MM.1S (cell line): ENCODE results near the gene PEX14.
A peak's percentile ranks its signal among the peaks of the same experiment; 100 is the strongest.

Experiments used
- DNase-seq: peaks from one replicate; pipeline ENCODE4 v3.0.0-alpha.2; 2015
- H2AFZ ChIP-seq: fragments of 300-600 bp; sonication (generic); 2 replicates; pipeline ENCODE4 v1.6.0; 2016; ENCODE audit warnings: antibody characterized with exemption, low read length
- H3F3A ChIP-seq: fragments of 300-600 bp; sonication (generic); 2 replicates; pipeline ENCODE4 v1.6.1; 2016; ENCODE audit warnings: mild to moderate bottlenecking, antibody characterized with exemption, low read length, moderate library complexity, mixed read lengths; ENCODE audit not compliant: insufficient read depth
- H3K27ac ChIP-seq: fragments of 300-600 bp; sonication (generic); 2 replicates; pipeline ENCODE4 v1.5.1; 2016; ENCODE audit warnings: mild to moderate bottlenecking, low read length
- H3K27me3 ChIP-seq: fragments of 300-600 bp; sonication (generic); replicated peaks from 2 replicates; pipeline ENCODE4 v1.6.0; 2016; ENCODE audit warnings: low read length; ENCODE audit not compliant: insufficient read depth
- H3K36me3 ChIP-seq: fragments of 300-600 bp; sonication (generic); replicated peaks from 2 replicates; pipeline ENCODE4 v1.6.1; 2016; ENCODE audit warnings: mild to moderate bottlenecking, low read length, mixed read lengths; ENCODE audit not compliant: insufficient read depth
- H3K4me1 ChIP-seq: fragments of 300-600 bp; sonication (generic); 2 replicates; pipeline ENCODE4 v1.6.1; 2016; ENCODE audit warnings: low read length, mixed read lengths
- H3K4me2 ChIP-seq: fragments of 300-600 bp; sonication (generic); 2 replicates; pipeline ENCODE4 v1.6.0; 2016; ENCODE audit warnings: low read depth, low read length
- H3K4me3 ChIP-seq: fragments of 300-600 bp; sonication (generic); 2 replicates; pipeline ENCODE4 v1.5.1; 2016; ENCODE audit warnings: low read length, mixed read lengths
- H3K79me2 ChIP-seq: fragments of 300-600 bp; sonication (generic); 2 replicates; pipeline ENCODE4 v1.6.1; 2016; ENCODE audit warnings: mixed run types, low read length, mixed read lengths
- H3K9ac ChIP-seq: fragments of 300-600 bp; sonication (generic); 2 replicates; pipeline ENCODE4 v1.6.1; 2016; ENCODE audit warnings: low read length, mixed read lengths
- H3K9me2 ChIP-seq: fragments of 300-600 bp; sonication (generic); replicated peaks from 2 replicates; pipeline ENCODE4 v1.6.1; 2016; ENCODE audit warnings: mild to moderate bottlenecking, low read length, mixed read lengths; ENCODE audit not compliant: insufficient read depth
- H3K9me3 ChIP-seq: fragments of 300-600 bp; sonication (generic); replicated peaks from 2 replicates; pipeline ENCODE4 v1.6.1; 2016; ENCODE audit warnings: mild to moderate bottlenecking, low read length, mixed read lengths; ENCODE audit not compliant: insufficient read depth
- H4K20me1 ChIP-seq: fragments of 300-600 bp; sonication (generic); 2 replicates; pipeline ENCODE4 v1.6.1; 2016; ENCODE audit warnings: mild to moderate bottlenecking, low read length, moderate library complexity, mixed read lengths; ENCODE audit not compliant: insufficient read depth
- CTCF ChIP-seq: fragments of 300-600 bp; sonication (generic); IDR thresholded peaks from 2 replicates; pipeline ENCODE4 v1.5.1; 2016; ENCODE audit warnings: antibody characterized with exemption, low read length, mixed read lengths
- EZH2 ChIP-seq: fragments of 300-600 bp; sonication (generic); optimal IDR thresholded peaks from 2 replicates; pipeline ENCODE3; 2017; ENCODE audit warnings: low read depth, mild to moderate bottlenecking, antibody characterized with exemption, low read length, mixed read lengths
- EZH2phosphoT487 ChIP-seq: fragments of 300-600 bp; sonication (generic); IDR thresholded peaks from 2 replicates; pipeline ENCODE4 v1.6.1; 2018; ENCODE audit warnings: antibody characterized with exemption, low read length

The PEX14 gene

DNA sequence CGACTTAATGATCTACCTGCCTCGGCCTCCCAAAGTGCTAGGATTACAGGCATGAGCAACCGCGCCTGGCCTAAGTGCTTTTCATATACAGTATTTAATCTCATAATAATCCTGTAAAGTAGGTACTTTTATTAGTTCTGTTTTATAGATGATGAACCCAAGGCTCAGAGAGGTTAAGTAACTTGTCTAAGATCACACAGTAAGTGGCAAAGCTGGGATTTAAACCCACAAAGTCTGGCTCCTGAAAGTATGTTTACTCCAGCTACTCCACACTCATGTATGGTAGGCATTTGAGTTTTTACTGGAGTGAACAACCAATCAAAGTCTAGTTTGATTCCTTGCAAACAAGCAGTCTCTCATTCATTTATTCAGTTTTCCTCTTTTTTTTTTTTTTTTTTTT, 4.7 kb upstream of the PEX14 start:
- peaks cover 8% of the 10 kb centered on the region; the same call in 1 of the 2 replicates for H3K4me1 ChIP-seq
- DNase-seq: no peak
- TF ChIP-seq EZH2 (no peak), CTCF (no peak), EZH2phosphoT487 (no peak)
- no peak overlapping the region for H3K4me2 ChIP-seq
- H3K9me3 ChIP-seq: no peaks in the 10 kb centered on the region
- no peak overlapping the region for H3K4me3 ChIP-seq
- H3K27me3 ChIP-seq: no peaks in the 10 kb centered on the region
- peaks cover 13% of the 10 kb centered on the region for H3F3A ChIP-seq
- no peak overlapping the region for H3K27ac ChIP-seq
- H3K9me2 ChIP-seq: no peaks in the 10 kb centered on the region
- no peaks in the 10 kb centered on the region for H4K20me1 ChIP-seq
- H3K36me3 ChIP-seq: no peaks in the 10 kb centered on the region
- H2AFZ ChIP-seq: no peak overlapping the region
- H3K9ac ChIP-seq: no peak overlapping the region
- H3K79me2 ChIP-seq: peaks cover 15% of the 10 kb centered on the region

GRCh38 chr1:10471411-10472219, 3.1 kb upstream of the PEX14 start:
- Histone ChIP-seq H3K36me3 (no peaks in the 10 kb centered on the region), H2AFZ (peak overlapping the region; percentile 52), H3K9me3 (no peaks in the 10 kb centered on the region), H3K27me3 (no peaks in the 10 kb centered on the region), H3K79me2 (peaks cover 31% of the 10 kb centered on the region), H3K27ac (no peak overlapping the region), H3K9ac (peak overlapping the region; percentile 53), H3K4me2 (peak overlapping the region; percentile 81), H3K4me1 (peaks cover 14% of the 10 kb centered on the region; the same call in 1 of the 2 replicates), H3K4me3 (peak overlapping the region; percentile 75), H4K20me1 (no peaks in the 10 kb centered on the region), H3K9me2 (no peaks in the 10 kb centered on the region), H3F3A (peaks cover 19% of the 10 kb centered on the region)
- TF ChIP-seq EZH2phosphoT487 (no peak), CTCF (no peak), EZH2 (no peak)
- DNase-seq: no peak

DNA sequence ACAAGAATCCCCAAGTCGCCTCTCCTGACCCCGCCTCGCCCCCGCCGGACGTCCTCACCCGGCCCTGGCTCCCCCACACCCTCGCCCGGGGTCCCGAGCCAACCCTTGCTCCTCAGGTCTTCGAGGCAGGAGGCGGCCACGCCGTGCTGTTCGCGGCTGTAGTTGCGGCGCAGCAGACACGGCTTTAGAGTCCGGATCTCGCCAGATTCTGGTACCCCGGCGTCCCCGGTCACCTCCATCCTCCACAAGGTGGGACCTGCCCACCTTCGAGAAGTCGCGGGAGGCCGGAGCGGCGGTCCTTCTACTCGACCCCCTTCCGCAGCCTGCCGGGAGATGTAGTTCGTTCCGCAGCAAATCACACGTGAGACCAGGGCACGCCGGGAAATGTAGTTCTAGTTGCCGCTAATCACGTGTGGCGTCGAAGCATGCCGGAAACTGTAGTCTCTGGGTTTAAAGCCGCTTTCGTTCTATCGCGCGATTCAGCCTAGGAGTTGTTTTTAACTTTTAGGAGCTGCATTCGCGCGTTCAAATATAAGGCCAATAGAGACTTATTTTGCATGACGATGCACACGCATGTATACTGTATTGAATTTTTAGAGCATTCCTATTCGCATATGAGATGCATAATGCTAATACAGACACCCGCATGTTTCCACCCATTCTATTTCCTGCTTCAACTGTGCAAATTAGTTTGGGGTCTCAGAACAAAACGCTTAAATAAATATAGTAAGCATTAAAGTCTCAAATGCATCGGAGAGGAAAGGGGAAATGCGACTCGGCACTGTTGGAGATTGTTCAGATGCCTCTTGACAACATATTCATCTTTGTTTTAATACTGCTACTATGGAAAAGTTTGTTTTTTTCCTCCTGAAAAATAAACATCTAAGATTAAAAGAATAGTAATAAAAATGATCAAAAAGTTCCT, 2.3 kb upstream of the PEX14 start, which contains the start of gene DFFA:
Gene DFFA (minus strand): TSS at position 310 of the 925 bp plus-strand sequence. CDS start 71 bp downstream, at position 239.
- peaks cover 14% of the 10 kb centered on the region; the same call in 1 of the 2 replicates for H3K4me1 ChIP-seq
- H3F3A ChIP-seq: peaks cover 19% of the 10 kb centered on the region
- H3K27ac ChIP-seq: peak within 1 kb of the TSS; percentile 59
- H3K4me3 ChIP-seq: peak within 1 kb of the TSS; percentile 75
- H3K27me3 ChIP-seq: no peaks in the 10 kb centered on the region
- peak within 1 kb of the TSS; percentile 81 for H3K4me2 ChIP-seq
- peak within 1 kb of the TSS; percentile 81 for H2AFZ ChIP-seq
- no peak for TF ChIP-seq CTCF
- TF ChIP-seq EZH2phosphoT487: no peak
- TF ChIP-seq EZH2: no peak
- H3K9ac ChIP-seq: peak within 1 kb of the TSS; percentile 53
- no peaks in the 10 kb centered on the region for H4K20me1 ChIP-seq
- H3K79me2 ChIP-seq: peaks cover 37% of the 10 kb centered on the region
- DNase-seq: peak; percentile 98
- H3K36me3 ChIP-seq: no peaks in the 10 kb centered on the region
- no peaks in the 10 kb centered on the region for H3K9me3 ChIP-seq
- H3K9me2 ChIP-seq: no peaks in the 10 kb centered on the region
